ENCODE results near the gene INSC. TPM values are rescaled to one million over a fixed set of nuclear protein-coding genes. Genes with fewer than 3 reads are reported as not detected.

Gene INSC
- total RNA-seq, 2 experiments from 2014 or later: not detected

DNA sequence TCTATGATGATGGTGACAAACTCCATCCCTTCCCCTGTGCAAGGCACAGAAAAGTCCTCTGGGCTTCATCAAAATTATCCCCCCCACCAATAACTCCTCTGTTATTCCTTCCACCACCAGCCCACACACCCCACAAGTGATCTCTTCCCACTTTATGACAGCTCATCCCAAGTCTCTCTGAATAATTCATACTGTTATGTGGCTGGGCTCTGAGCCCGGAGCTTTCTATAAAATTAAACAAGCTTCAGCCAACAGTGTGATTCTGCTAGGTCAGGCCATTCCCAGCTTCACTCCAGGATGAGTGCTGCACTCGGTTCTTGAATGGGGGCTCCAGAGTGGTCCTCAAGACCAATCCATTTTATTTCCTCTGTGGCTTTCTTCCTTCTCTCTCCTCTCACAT is 83.0 kb downstream of the INSC start:
- ChIA-PET CTCF (no interaction called here), POLR2A (no interaction called here)
- Mint-ChIP-seq H3K4me1 (ENCODE audit: low read depth) (no peaks in the 10 kb centered on the region), H3K4me3 (no peak overlapping the region), H3K27ac (no peak overlapping the region), H3K9me3 (no peaks in the 10 kb centered on the region), H3K36me3 (ENCODE audit: low read depth) (no peaks in the 10 kb centered on the region), H3K27me3 (no peaks in the 10 kb centered on the region)
- TF ChIP-seq, protein P1, sequence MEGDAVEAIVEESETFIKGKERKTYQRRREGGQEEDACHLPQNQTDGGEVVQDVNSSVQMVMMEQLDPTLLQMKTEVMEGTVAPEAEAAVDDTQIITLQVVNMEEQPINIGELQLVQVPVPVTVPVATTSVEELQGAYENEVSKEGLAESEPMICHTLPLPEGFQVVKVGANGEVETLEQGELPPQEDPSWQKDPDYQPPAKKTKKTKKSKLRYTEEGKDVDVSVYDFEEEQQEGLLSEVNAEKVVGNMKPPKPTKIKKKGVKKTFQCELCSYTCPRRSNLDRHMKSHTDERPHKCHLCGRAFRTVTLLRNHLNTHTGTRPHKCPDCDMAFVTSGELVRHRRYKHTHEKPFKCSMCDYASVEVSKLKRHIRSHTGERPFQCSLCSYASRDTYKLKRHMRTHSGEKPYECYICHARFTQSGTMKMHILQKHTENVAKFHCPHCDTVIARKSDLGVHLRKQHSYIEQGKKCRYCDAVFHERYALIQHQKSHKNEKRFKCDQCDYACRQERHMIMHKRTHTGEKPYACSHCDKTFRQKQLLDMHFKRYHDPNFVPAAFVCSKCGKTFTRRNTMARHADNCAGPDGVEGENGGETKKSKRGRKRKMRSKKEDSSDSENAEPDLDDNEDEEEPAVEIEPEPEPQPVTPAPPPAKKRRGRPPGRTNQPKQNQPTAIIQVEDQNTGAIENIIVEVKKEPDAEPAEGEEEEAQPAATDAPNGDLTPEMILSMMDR (IDR thresholded peaks at IDR 0.05): no peak
- H3K4me1 ChIP-seq (ENCODE audit: insufficient read depth, low read length): no peaks in the 10 kb centered on the region
- H3K9me3 ChIP-seq (ENCODE audit: control insufficient read depth in 1 of 2, insufficient read depth in 1 of 2, low read length in 2 of 2): no peaks in the 10 kb centered on the region
- no peak overlapping the region for H3K27ac ChIP-seq (ENCODE audit: low read depth in 1 of 2, low read length in 2 of 2)
- H3K36me3 ChIP-seq (ENCODE audit: insufficient read depth, low read length): no peaks in the 10 kb centered on the region
- intact Hi-C loops (cut with DNase I, micrococcal nuclease): no loop called here
- no peak for DNase-seq
- H3K27me3 ChIP-seq (ENCODE audit: control insufficient read depth in 1 of 2, insufficient read depth in 2 of 2, low read length in 2 of 2): peaks cover 0 to 2% of the 10 kb centered on the region in 2 experiments
- H3K4me3 ChIP-seq (ENCODE audit: low read length): no peak overlapping the region
- ATAC-seq (ENCODE audit: poor library complexity): no peak

DNA sequence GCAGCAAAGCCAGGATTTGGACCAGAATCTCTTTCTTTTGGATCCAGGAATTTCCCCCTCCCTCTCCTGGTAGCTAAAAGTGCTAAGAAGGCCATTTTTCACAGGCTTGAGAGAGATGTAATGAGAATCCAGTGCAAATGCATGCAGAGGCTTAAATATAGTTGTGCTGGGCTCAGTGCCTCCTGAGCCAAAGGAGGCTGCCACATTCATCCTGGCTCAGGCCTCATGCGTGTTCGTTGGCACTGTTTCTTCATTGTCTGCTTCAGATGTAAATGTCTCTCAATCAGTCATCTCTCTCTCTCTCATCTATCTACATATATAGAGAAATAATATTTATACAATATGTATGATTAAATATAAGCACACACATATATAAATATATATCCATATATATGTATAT is 83.6 kb downstream of the INSC start:
- TF ChIP-seq, protein P1 (IDR thresholded peaks at IDR 0.05): no peak
- intact Hi-C loops (cut with DNase I, micrococcal nuclease): no loop called here
- no peaks in the 10 kb centered on the region for H3K4me1 Mint-ChIP-seq (ENCODE audit: low read depth)
- no peak overlapping the region for H3K4me3 ChIP-seq (ENCODE audit: low read length)
- no peak overlapping the region for H3K4me3 Mint-ChIP-seq
- no peaks in the 10 kb centered on the region for H3K36me3 Mint-ChIP-seq (ENCODE audit: low read depth)
- H3K9me3 ChIP-seq (ENCODE audit: control insufficient read depth in 1 of 2, insufficient read depth in 1 of 2, low read length in 2 of 2): no peaks in the 10 kb centered on the region
- no peak overlapping the region for H3K27ac ChIP-seq (ENCODE audit: low read depth in 1 of 2, low read length in 2 of 2)
- ATAC-seq (ENCODE audit: poor library complexity) (no peak), DNase-seq (no peak)
- H3K9me3 Mint-ChIP-seq: no peaks in the 10 kb centered on the region
- CTCF ChIA-PET: no interaction called here
- no peaks in the 10 kb centered on the region for H3K27me3 Mint-ChIP-seq
- H3K4me1 ChIP-seq (ENCODE audit: insufficient read depth, low read length): no peaks in the 10 kb centered on the region
- POLR2A ChIA-PET: no interaction called here
- peaks cover 0 to 4% of the 10 kb centered on the region in 2 experiments for H3K27me3 ChIP-seq (ENCODE audit: control insufficient read depth in 1 of 2, insufficient read depth in 2 of 2, low read length in 2 of 2)
- H3K27ac Mint-ChIP-seq: no peak overlapping the region
- no peaks in the 10 kb centered on the region for H3K36me3 ChIP-seq (ENCODE audit: insufficient read depth, low read length)

DNA sequence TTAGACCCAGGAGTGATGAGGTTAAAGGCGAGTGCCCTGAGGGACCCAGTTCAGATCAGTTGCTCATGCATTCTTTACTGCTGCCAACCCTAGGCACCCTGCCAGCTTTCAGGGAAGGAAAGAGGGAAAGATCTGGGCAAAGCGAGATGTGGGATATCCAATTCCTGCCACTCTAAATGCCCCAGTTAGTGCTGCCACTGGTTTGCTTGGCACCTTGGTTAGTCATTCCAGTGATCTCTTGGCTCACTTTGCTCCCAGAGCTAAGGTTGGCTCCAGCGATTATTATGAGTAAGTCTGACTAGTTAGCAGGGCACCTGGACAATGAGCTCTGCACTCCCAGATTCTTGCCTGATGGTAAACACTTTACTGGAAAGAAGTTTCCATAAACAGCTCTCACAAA is 85.0 kb downstream of the INSC start:
- intact Hi-C loops (cut with DNase I, micrococcal nuclease): loop anchor here (10.0 kb wide), 3 partner anchors 405 to 1425 kb away; no protein-coding TSS in a partner anchor
- no peaks in the 10 kb centered on the region for H3K36me3 Mint-ChIP-seq (ENCODE audit: low read depth)
- CTCF ChIA-PET: no interaction called here

More for the DNA sequence above, 85.0 kb downstream of the INSC start:
- POLR2A ChIA-PET: no interaction called here
- DNase-seq (no peak), ATAC-seq (ENCODE audit: poor library complexity) (no peak)
- no peak overlapping the region for H3K4me3 Mint-ChIP-seq
- no peaks in the 10 kb centered on the region for H3K9me3 Mint-ChIP-seq
- H3K4me3 ChIP-seq (ENCODE audit: low read length): no peak overlapping the region
- no peaks in the 10 kb centered on the region for H3K4me1 ChIP-seq (ENCODE audit: insufficient read depth, low read length)
- no peak overlapping the region for H3K27ac Mint-ChIP-seq
- H3K9me3 ChIP-seq (ENCODE audit: control insufficient read depth in 1 of 2, insufficient read depth in 1 of 2, low read length in 2 of 2): no peaks in the 10 kb centered on the region
- H3K27me3 ChIP-seq (ENCODE audit: control insufficient read depth in 1 of 2, insufficient read depth in 2 of 2, low read length in 2 of 2): peaks cover 0 to 6% of the 10 kb centered on the region in 2 experiments
- H3K36me3 ChIP-seq (ENCODE audit: insufficient read depth, low read length): no peaks in the 10 kb centered on the region
- H3K27me3 Mint-ChIP-seq: no peaks in the 10 kb centered on the region
- no peak overlapping the region for H3K27ac ChIP-seq (ENCODE audit: low read depth in 1 of 2, low read length in 2 of 2)
- H3K4me1 Mint-ChIP-seq (ENCODE audit: low read depth): no peaks in the 10 kb centered on the region
- TF ChIP-seq, protein P1 (IDR thresholded peaks at IDR 0.05): no peak
